Mucosa of gallbladder (tissue), 1 donor: ENCODE data around the gene GALNT7. TPM values are rescaled to one million over a fixed set of nuclear protein-coding genes. Genes with fewer than 3 reads are reported as not detected.
"Not testable (repeated sequence)": the region's sequence is repeated elsewhere in the genome, so short reads cannot be mapped to it uniquely, and the experiment has no call there.

Experiments
- DNase-seq: peaks from one replicate; pipeline ENCODE4 v3.0.0-alpha.2; 2020; ENCODE audit warnings: low spot score
- total RNA-seq: library from RNA; stranded (reverse); gene quantifications from one replicate; pipeline ENCODE4 v1.2.1, GENCODE V29; 2021
- donor health status: DM: no; HTN: no; CAD: no.

Gene GALNT7
- total RNA-seq, 1 donor from 2014 or later, result 45.3 TPM

GRCh38 chr4:173195109-173195508 is 26.5 kb downstream of the GALNT7 start:
- DNase-seq, result no peak

- no peak for DNase-seq
Observed at GRCh38 chr4:173199553-173199952, 30.9 kb downstream of the GALNT7 start.

- no peak for DNase-seq
Observed at GRCh38 chr4:173200103-173200884, 31.7 kb downstream of the GALNT7 start.

DNA sequence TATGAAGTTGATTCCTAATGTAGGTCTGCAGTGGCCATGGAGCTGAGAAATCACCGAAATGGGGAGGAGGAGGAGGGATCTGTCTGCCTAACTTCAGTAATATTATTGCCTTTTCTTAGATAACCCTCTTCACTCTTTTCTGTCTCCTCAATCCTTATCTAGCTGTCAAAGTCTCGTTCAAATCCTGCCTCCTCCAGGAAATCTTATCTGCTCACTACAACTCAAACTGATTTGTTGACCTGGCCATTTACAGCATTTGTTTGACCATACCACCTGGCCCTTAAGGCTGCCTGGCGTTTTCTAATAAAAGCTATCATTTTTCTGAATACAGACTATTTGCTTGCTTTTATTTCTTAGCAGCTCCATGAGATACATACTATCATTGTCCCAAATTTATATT is 33.8 kb downstream of the GALNT7 start:
- DNase-seq, result no peak

GRCh38 chr4:173205656-173206055 is 37.0 kb downstream of the GALNT7 start:
- DNase-seq, result no peak

GRCh38 chr4:173208420-173208819 is 39.8 kb downstream of the GALNT7 start:
- DNase-seq, result no peak

GRCh38 chr4:173211222-173211621 is 42.6 kb downstream of the GALNT7 start:
- DNase-seq, result no peak

DNA sequence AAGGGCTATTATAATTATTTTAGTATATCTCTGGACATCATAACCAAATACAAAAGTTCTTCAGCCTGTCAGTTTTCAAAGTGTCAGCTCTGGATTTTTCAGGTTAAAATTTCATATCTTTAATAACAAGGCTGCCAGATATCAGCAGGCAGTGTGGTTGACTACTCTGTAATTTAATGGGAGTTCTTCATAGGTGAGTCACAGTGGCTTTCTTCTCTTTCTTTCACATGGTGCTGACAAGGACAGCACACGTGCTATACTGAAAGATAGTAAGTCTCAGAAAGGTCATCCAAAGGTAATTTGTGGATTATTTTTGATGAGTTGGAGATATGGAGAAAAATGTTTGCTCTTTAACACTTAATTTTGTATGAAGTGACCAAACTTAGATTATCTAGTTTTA is 43.2 kb downstream of the GALNT7 start:
- no peak for DNase-seq

- no peak for DNase-seq
Observed at GRCh38 chr4:173212379-173212778, 43.8 kb downstream of the GALNT7 start.

DNA sequence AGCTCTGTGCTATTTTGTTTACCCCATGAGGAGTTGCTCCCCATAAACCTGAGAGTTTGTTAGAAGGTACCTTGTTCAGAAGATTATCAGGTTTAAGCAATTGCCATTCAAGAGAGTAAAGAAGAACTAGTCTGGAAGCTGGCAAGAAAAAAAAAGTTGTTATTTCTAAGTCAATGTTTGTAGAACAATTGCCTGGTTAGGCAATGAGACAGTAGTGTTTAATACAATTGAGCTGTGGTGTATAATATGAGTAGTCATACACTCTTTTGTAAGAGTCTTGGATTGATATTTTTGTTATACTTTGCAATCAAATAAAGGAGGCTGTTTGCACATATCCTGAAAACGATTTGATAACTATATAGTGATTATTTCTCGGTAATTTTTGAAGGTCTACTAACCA is 44.7 kb downstream of the GALNT7 start:
- no peak for DNase-seq

- DNase-seq, result no peak
Observed at GRCh38 chr4:173214231-173214630, 45.6 kb downstream of the GALNT7 start.

- no peak for DNase-seq
Observed at GRCh38 chr4:173214661-173215060, 46.0 kb downstream of the GALNT7 start.

- no peak for DNase-seq
Observed at GRCh38 chr4:173217075-173217474, 48.5 kb downstream of the GALNT7 start.

DNA sequence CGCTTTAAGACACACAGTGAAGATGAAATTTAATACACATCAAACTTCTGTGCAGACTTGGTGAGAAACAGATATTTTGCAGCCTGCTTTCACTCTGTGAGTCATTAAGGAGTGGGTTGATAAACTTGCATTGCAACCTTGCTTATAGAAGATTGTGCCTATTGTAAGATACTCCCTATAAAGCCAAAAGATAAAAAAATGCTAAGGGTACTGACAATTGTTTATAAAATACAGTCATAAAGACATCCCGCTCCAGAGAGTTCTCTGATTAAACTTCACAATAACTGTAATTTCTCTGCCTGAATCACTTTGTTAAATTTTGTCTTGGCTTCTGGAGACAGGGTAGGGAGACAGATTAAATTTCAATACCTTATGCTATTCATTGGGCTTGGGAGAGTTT is 49.1 kb downstream of the GALNT7 start:
- DNase-seq, result no peak

DNA sequence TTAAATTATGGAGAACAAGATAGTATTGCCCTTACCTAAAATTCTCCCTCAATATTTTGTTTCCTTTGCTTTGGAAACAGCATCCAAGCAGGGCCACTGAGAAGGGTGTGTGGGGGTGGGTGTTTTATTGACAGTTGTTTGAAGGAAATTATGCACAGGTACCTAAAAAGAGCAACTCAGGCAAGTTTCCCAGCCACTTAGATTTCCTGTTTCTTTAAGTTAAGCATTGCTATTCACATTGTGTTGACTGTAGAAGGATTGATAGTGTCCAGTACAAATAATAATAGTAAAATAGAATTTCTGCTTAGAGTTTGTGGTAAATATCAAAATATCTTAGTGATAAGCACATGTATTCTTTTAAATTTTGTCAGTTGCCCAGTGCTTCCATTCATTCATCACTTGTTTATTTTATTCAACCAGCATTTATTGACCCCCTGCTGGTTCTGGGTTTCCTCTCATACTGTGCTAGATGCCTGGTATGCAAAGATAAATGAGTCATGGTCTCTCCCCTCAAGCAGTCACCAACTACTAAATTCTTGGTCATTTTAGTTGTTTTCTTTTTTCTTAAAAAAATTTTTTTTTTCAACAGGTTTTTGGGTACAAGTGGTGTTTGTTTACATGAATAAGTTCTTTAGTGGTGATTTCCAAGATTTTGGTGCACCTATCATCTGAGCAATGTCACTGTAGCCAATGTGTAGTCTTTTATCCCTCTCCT is 50.0 kb downstream of the GALNT7 start:
- no peak for DNase-seq

- DNase-seq, result not testable (repeated sequence)
Observed at GRCh38 chr4:173219126-173219437, 50.5 kb downstream of the GALNT7 start.

- DNase-seq, result no peak
Observed at GRCh38 chr4:173223743-173224142, 55.1 kb downstream of the GALNT7 start.

DNA sequence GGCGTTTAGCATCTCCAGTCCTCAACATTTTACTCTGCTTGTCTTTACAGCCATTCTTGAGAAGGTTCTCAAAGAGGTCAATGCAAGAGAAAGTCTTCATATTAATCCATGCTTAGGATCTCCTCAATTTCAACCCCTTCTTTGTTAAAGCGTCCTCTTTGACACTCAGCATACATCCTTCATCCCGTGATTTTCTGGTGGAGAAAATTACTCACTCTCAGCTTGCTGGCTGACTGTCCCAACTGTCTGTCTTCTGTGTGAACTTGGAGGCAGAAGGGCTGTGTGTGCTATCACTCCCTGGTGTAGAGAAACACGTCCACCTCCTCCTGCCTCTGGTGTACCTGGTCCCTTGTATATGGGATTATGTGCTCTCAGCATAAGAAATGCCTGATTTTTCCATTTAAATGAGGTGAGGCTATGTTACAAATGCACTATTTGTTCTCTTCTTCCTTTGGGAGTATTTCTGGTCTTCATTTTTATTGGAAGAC is 57.8 kb downstream of the GALNT7 start:
- no peak for DNase-seq

DNA sequence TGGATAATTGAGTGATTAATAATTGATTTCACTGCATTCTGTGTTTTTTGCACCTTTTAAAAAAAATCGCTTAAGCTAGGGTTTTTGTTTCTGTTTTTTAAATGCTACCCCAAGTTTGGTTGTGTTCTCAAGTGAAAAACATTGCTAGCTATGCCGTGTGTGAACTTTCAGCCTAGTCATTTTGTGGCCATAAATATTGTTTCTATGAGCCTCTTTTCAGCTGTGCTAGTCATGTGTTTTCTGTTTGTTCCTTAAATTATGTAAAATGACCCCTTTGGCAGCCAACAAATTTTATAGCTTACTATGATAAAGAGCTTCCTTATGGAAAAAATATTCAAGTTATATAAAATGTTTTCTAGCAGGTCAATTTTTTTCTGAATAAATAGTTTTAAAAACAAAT is 59.1 kb downstream of the GALNT7 start:
- no peak for DNase-seq

GRCh38 chr4:173230062-173230461 is 61.5 kb downstream of the GALNT7 start:
- no peak for DNase-seq

GRCh38 chr4:173231916-173232315 is 63.3 kb downstream of the GALNT7 start:
- DNase-seq, result no peak

- DNase-seq, result no peak
Observed at GRCh38 chr4:173233857-173234256, 65.2 kb downstream of the GALNT7 start.

DNA sequence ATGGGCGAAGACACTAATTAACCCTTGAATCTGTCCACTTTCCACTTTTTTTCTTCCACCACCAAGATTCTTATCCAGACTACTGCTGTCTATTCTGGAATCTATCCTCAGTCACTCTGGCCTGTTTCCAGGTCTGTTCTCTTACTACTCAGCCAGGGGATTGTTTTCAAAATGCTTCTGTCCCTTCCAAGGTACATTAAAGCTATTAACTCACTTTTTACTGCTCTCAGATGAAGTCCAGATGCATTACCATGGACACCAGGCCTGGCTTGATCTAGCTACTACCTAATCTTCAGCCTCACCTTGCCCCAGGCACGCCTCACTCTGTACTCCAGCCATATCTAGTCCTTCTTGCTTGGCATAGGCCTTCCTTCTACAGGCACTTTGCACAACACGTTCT is 66.4 kb downstream of the GALNT7 start:
- no peak for DNase-seq
